Epidermal melanocyte (primary cell): ENCODE results near the gene NELL1.

Experiments used
- DNase-seq: peaks from one replicate; pipeline ENCODE4 v3.0.0; 2011; ENCODE audit warnings: low spot score; ENCODE audit not compliant: insufficient read length

NELL1 gene

DNA sequence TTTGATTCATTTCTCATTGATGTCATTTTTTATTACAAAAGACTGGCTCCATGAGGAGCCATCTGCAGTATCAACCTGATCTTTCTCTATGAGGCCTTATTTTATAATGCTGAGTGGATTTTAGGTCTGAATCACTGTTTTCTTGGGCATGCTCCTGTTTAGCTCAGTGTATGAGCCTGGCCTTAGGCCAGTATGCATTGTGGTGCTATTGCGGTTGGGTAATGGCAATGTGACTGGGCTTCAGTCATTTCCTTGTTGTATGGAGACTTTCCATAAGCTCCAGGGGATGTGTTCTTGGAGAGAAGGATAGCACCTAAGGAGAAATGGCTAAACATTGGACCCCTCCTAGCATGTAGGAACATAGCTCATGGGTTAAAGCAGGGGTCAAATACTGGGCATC, 293.2 kb downstream of the NELL1 start:
- no peak for DNase-seq

DNA sequence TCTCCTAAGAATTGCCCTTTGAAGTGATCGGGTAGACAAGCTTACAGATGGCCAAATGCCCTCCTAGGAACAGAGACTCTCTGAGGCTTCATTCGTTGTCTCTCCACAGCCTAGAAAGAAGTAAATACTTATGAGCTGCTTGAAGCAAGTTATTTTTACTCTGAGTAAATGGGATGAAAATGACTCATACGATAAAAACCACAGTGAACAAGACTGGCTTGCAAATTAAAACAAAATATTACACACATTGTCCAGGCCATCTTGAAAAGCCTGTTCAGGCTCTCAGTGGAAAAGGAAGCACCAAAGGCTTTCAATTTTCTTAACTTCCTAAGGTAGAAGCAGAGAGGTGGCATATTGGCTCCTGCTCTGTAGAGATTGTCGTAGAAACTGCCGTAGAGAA, 294.2 kb downstream of the NELL1 start:
- DNase-seq: no peak

DNA sequence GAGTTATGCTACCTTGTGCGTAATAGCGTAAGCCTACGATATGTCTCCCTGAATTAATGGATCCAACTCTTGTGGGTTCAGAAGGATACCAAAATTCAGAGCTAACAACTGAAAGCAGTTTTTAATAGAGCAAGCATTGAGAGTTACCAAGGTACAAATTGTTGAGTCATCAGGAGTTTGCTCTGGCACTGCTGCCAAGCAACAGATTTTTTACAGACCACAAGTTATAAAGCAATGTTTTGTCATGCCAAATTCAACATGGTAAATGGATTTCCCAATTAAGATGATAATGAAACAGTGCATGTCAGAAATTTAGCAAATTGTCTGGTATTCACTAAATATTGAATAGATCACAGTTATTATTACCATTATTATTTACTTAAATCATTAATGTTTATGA, 295.6 kb downstream of the NELL1 start:
- DNase-seq: no peak

DNA sequence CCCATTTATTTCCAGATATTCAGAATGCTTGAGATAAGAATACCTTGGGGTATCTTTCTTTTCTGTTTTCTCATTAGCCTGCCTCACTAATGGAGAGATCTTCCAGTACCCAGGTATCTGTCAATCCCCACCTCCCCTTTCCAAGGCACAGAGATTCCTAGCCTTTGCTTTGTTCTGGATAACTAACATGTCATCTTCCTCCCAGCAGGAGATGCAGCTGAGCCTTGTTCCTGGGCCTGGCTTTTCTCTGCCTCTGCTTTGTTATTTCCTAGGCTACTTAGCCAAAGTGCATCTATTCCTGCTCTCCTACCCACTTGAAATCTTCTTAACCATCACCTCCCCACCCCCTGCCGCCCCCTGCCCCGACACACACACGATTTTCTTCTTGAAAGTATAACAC, 297.1 kb downstream of the NELL1 start:
- no peak for DNase-seq

DNA sequence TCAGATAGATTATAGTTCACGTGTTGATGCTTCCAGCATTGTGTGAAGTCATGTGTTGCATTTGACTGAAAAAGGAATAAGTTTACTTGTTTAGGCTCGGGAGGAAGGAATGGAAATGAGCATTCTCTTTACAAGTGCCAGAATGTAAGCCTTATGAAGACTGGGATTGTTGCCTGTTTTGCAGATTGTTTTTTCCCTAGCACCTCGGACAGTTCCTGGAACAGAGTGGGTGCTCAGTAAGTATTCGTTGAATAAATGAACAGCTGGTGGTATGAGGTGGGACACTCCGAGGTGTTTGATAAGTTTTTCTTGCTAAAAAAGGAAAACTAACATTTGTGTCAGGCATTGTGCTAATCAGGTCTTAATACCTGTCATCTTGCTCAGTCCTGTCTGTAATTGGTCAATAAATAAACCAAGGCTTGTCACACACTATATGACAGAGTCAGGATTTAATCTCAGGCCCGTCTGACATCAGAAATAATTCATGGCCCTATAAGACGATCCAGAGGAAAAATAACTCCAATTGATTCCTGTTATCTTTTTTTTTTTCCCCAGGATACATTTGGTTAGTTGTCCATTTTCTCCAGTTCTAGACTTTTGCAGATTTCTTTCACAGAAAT, 304.7 kb downstream of the NELL1 start:
- no peak for DNase-seq

DNA sequence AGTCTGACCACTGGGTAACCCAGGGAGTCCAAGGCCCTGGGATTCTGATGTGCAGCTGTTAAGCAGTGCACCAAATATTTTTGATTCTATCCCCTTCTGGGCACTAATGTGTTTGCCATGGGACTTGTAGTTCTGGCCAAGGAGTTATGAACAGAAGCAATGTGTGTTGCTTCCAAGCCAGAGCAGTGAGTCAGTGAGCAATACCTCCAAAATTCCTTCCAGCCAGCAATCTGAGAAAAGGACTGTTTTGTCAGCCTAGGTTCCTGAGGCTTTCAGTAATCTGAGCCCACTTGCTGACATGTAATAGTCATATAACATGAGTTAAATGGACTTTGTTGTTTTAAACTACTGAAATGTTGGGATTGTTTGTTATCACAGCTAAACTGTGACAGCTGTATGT, 311.4 kb downstream of the NELL1 start:
- DNase-seq: no peak

DNA sequence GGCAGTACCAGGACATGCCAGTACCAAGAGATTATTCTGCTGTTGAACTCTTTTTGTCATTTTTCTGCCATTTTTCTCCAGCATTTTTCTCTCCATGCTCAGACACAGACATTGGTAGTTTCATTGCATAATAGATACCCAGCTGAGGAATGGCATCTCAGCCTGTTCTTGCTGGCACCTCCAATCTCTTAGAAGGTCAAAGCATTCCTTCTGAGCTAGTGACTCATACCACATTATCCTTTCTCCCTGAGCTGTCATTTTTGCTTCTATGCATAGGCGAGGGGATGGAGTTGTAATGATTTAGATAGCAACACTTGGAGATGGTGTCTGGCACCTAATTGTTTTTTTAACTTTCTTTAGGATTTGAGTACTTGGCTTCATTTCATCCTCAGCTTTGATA, 321.1 kb downstream of the NELL1 start:
- no peak for DNase-seq

DNA sequence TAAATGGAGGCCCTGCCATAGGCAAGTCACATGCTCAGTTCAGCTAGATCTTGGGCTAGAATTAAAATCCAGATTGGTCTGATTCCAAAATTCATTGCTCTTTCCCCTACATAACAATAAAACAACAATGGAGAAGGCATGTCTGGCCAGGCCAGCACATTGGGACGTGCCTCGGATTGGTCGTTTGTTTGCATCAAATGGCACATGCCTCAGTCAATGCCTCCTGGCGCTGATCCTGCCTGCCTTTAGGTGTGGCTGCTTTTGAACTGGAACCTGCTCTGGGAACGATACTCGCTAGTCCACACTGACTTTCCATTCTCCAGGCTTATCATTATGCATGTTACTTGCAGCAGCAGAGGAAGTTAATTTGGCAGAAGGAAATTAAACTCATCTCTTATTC, 322.1 kb downstream of the NELL1 start:
- no peak for DNase-seq

DNA sequence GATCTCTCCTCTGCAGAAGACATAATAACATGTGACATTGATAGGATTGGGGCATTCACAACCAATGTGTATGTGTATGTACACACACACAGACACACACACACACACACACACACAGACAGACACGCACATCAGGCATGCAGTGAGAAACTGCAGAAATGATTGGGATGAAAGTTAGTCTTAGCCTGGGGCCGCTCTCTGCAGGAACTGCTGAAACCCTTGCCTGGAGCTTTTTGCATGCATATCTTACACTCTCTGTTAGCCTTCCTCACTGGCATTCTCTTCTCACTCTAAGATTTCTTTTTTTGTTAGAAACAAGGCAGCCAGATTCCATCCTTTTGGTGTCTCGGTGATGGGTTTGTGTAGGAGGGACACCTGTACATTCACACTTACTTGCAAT, 337.9 kb downstream of the NELL1 start:
- no peak for DNase-seq

DNA sequence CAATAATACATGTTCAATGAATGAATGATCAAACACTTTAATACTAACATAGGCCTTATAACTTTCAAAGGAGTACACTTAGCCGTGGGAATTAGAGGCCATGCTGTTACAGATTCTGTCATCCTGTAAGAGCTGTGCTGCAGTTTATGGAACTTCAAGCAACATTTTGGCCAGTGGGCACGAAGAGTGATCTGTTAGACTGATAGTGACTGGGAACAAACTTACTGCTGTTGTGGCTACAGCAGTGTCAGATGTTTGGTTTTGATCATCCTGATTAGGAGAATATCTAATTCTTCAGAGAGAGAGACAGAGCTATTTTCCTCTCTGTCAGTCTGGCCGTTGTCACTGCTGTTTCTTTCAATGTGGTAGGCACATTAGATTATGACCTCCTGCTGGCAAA, 348.9 kb downstream of the NELL1 start:
- DNase-seq: no peak

DNA sequence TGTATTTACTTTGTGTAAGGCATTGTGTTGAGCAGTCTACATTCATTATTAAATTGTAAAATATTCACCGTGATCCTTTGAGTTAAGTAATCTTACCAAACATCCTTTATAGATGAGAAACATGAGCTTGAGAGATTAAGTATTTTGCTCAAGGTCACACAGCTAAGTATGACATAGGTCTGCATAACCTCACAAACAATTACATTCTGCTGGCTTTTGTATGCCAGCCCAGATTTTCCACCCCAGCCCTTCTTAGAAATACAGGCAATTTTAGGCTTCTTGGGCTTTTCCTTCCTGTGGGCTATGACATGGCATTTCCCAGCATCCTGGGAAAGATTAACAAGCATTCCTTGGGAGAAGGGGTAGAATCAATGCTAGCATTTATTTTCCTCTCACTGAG, 357.3 kb downstream of the NELL1 start:
- no peak for DNase-seq

DNA sequence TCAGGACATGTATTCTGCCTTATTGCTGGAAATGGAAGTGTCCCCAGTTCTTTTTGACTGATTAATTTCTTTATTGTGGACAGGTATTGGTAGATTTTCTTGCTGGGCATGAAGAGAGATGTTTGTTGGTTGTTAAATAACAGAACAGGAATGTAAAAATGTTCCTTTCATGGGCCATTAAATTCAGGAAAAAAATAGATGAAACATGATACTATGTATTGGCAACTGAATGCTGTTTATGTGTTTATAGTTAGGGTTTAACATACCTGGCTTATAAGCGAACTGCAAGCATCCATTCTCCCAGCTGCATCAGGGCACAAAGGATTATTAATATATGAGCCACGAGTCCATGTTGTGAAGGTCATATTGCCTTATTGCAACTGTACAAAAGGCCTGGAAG, 368.5 kb downstream of the NELL1 start:
- DNase-seq: no peak

DNA sequence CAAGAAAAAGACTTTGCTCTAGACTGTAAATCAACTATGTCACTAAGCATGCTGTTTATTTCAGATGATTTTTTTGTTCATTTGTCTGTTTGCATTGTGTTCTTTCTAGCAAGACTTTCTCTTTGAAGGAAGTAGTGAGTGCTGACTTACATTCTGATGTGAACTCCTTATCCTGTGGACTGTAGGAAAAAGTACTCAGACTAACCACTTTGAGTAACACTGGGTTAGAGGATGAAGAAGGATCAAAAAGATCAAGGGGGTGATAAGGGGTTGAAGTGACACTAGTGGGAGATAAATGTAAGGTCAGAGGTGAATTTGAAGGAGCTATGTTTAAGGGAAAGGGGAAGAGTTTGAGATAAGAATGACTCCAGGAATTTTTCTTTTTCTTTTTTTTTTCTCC, 369.4 kb downstream of the NELL1 start:
- DNase-seq: no peak

DNA sequence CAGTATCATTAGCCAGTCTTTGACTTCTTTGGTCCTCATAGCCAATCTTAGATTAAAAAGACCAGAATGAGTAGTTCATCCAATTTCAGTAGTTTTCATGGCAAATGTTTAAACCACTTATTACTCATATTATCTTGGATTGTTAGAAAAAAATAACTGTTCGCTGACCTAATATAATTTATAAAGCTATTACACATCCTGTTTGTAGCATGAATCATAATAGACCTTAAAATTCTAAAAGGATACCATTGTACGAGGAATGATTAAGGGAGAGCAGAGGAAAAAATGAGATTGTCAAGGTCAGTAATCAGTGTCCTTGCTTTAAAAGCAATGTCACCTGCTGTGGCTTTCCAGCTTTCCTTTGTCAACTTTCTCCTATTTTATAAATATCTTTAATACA, 371.2 kb downstream of the NELL1 start:
- DNase-seq: no peak

DNA sequence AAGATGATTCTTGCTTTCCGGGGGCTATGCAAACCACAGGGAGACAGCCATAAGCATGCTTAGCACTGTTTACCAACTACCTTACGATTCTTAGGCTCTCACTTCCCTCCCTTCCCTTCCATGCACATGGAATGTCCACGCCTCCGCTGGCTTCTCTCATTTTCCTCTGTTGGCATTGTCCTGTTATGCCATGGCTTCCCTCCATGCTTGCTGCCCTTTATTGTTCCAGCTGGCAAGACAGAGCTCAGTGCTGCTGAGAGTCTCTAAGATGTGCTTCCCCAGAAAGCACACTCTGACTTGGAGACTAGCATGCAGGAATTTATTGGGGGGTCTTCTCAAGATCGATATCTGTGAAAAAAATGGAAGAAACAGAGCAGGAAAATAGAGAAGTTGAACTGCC, 379.2 kb downstream of the NELL1 start:
- DNase-seq: no peak

DNA sequence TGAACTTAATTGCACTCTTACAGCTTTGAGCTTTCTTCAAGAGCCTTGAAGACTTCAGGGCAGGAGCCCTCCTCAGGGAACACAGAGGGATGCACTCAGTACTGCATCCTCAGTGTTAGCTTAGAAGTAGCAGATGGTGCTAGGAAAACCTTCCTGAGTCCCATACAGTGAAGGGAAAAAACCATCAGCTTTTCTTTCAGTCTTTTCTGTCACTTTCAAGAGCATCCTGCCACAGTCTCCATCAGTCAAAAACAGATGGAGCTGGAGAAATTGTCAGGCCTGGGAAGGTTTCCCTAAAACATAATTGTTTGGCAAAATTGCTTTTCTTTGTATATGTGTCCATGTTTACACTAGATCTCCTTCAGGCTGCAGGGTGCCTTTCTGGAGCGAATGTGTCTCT, 384.1 kb downstream of the NELL1 start:
- DNase-seq: no peak

DNA sequence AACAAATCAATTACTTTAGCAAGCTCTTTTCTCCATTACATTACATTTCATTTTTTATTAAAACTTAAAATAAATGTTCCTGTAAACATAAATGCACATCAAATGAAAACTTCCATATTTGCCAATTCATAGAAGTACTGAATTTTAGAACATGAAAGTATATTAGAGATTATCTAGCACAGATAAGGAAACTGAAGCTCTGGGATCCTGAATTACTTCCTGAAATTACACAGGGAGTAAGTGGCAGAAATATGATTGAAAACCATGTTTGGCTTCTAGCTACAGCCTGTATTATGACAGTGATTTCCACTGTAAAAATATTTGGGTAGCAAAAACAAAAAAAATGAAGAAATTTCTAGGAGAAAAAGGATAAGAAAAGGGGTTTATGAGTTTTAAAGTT, 387.3 kb downstream of the NELL1 start:
- no peak for DNase-seq

DNA sequence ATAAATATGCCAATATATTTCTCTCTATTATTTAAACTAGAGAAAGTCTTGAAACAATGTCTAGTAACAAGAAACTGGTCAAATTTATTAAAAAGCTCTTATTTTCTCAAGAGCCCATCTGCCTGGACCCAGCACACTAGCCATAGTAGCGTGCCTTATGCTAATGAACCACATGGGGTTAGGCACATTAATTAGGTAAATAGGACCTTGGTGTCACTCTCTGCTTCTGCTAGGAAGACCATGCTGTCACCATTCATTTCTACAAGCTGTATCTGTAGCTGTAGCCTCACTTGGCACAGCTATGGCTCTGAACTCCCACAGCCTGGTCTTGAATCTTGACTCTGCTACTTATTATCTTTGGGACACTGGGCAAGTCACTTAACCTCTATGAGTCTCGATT, 390.5 kb downstream of the NELL1 start:
- no peak for DNase-seq

DNA sequence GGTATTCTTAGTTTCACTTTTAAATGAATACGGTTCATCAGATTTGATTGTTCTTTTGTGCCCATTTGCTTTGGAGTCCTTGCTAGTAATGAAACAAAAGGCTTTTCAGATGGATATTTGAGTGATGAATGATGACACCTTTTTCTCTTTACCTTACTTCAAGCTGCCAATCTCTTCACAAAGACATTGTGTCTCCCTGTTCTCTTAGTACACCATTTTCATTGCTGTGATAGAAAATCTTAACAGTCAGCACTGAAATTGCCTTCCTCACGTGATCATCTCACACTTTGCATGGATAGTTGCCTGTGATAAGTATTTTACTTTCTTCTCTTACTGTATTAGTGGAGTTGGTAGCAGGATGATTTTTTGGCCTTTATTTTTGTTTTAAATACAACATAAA, 396.6 kb downstream of the NELL1 start:
- no peak for DNase-seq

DNA sequence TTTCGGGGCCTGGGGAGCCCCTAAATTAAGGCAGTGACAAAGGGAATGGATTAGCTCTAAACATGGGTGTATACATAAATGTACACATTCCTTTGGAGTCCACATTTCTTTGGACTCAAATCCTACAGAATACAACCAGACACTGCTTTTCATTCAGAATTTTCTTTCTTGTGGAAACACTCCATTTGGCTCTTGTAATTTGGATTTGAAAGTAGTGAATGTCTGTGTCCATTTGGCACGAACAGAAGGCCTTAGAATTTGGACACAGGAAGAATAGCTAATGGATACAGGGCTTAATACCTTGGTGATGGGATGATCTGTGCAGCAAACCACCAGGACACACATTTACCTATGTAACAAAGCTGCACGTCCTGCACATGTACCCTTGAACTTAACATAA, 399.5 kb downstream of the NELL1 start:
- DNase-seq: no peak

DNA sequence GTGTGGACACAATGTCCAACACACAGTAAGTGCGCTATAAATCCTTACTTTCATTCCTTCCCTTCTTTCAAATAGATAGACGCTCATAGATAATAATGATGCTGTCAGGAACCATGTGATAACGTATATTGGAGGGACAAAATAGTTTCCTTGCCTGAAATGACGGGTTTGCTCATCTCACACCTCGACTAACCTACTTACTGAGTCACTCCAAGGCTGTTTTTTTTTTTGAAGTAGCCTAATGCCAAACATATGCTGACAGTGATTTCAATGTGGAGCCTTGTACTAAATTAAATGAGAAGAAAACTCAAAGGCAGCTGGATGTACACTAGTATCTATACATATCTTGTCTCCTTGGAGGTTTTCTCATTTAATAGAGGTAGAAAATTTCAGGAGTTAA, 400.5 kb downstream of the NELL1 start:
- no peak for DNase-seq

DNA sequence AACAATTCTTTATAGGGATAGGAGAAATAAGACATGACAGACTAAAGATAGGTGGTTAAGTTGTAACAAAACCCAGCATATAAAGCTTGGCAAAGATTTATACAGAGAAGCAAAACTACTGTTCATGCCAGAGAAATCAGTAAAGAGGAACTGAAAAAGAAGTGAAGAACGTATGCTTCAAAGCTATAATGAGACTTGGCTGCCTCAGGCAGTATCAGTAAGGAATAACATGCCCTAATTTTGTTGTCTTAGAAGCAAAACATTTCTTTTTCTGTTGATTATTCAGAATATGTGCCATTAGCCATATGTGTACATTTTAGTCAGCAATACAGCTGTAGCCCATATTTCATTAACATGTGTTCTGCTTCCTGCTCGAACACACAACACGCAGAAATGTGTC, 403.2 kb downstream of the NELL1 start:
- DNase-seq: no peak

DNA sequence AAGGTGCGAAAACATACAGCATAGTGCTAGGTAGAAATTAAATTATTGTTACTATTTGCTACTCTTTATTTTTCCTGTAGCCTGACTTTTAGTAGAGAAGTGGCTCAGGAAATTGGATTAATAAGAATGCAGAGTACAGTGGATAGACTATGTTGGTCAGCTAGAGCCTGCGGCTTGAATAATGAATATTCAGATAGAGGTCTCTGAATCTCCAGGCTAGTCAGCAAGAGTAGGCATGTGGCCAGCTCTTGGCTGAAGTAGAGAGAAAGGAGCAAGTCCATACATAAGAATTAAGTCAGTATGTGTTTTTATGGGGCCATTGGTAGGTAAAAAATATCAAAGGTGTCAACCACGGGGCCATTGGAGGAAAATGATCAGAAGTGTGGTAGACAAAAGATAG, 413.5 kb downstream of the NELL1 start:
- no peak for DNase-seq

DNA sequence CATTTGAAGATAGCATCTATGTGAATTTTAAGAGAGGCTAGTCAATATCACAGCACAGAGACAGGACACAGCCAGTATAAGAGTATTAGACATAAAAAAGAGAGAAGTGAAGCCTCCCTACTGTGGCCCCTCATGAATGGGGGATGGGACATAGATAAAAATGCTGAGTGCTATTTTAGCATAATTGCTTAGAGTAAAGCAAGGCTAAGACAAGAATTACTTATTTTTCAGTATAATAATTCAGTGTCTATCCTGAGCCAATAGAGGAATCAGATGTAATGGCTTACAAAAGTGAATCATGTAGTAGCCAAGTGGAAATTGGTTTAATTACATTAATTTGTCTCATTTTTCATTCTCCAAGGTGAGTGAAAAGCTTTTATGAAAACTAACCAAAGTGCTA, 419.5 kb downstream of the NELL1 start:
- DNase-seq: no peak
